Keratinocyte (primary cell): Measurements from ENCODE around the gene KCNN3.

Source experiments
- EZH2 ChIP-seq: IDR thresholded peaks from one replicate; pipeline ENCODE4 v1.6.1; 2012; ENCODE audit warnings: inconsistent platforms, mild to moderate bottlenecking, low read length, moderate library complexity
- TF ChIP-seq, protein P1 (sequence below), 3 experiments: IDR thresholded peaks in 1 of 3; conservative IDR thresholded peaks in 1 of 3; optimal IDR thresholded peaks in 1 of 3; 2 replicates in 2 of 3; 3 replicates in 1 of 3; pipeline versions ENCODE3 to v1.5.1; 2011; ENCODE audit warnings: low read length in 3 of 3, mild to moderate bottlenecking in 3 of 3, moderate library complexity in 2 of 3, control low read depth in 1 of 3, inconsistent platforms in 1 of 3; ENCODE audit not compliant: insufficient read depth in 2 of 3; ENCODE audit errors: extremely low read depth in 1 of 3

DNA sequence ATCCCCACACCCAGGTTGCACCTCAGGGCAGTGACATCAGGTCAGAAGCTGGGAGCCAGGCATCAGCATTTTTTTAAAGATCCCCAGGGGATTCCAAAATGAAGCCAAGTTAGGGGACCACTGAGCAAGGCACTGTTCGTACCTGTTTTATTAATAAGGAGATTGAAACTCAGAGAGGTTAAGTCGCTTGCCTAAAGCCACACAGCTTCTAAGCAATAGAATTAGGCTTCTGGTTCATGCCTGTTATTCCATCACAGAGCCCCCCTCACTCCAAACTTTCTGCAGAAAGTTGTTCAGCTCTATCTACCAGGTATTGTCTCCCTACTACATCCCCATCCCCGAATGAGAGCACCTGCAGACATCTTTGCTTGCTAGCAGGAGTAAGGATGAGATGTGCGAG lies 28.7 kb downstream of the KCNN3 start:
- TF ChIP-seq, protein P1, sequence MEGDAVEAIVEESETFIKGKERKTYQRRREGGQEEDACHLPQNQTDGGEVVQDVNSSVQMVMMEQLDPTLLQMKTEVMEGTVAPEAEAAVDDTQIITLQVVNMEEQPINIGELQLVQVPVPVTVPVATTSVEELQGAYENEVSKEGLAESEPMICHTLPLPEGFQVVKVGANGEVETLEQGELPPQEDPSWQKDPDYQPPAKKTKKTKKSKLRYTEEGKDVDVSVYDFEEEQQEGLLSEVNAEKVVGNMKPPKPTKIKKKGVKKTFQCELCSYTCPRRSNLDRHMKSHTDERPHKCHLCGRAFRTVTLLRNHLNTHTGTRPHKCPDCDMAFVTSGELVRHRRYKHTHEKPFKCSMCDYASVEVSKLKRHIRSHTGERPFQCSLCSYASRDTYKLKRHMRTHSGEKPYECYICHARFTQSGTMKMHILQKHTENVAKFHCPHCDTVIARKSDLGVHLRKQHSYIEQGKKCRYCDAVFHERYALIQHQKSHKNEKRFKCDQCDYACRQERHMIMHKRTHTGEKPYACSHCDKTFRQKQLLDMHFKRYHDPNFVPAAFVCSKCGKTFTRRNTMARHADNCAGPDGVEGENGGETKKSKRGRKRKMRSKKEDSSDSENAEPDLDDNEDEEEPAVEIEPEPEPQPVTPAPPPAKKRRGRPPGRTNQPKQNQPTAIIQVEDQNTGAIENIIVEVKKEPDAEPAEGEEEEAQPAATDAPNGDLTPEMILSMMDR (optimal IDR thresholded peaks at IDR 0.05 in 1 of 3, IDR thresholded peaks at IDR 0.05 in 1 of 3, conservative IDR thresholded peaks at IDR 0.05 in 1 of 3; ENCODE audit: extremely low read depth in 1 of 3, insufficient read depth in 2 of 3, low read length in 3 of 3) = no peak
- no peak for TF ChIP-seq EZH2
